ENCODE data around the gene SP2. TPM values are rescaled to one million over a fixed set of nuclear protein-coding genes. Genes with fewer than 3 reads are reported as not detected.

Gene SP2
- total RNA-seq, 1 donor from 2014 or later = 13.5 TPM

GRCh38 chr17:47896672-47897490 is 845 bp downstream of the SP2 start:
- H3K4me1 Mint-ChIP-seq (ENCODE audit: low read depth) = peaks cover 45% of the 10 kb centered on the region
- H3K27ac Mint-ChIP-seq (ENCODE audit: unreplicated experiment) = peak overlapping the region; percentile 94
- no peaks in the 10 kb centered on the region for H3K9me3 Mint-ChIP-seq (ENCODE audit: low read depth)
- no peaks in the 10 kb centered on the region for H3K36me3 Mint-ChIP-seq (ENCODE audit: low read depth)
- TF ChIP-seq CTCF (IDR thresholded peaks at IDR 0.05) = peak; percentile 36
- no peak for DNase-seq (ENCODE audit: low spot score)
- no peaks in the 10 kb centered on the region for H3K27me3 Mint-ChIP-seq (ENCODE audit: low read depth)
- H3K4me3 Mint-ChIP-seq (ENCODE audit: unreplicated experiment) = peak overlapping the region; percentile 83

- H3K4me3 Mint-ChIP-seq (ENCODE audit: unreplicated experiment) = peak overlapping the region; percentile 83
- TF ChIP-seq CTCF (IDR thresholded peaks at IDR 0.05) = no peak
- peaks cover 52% of the 10 kb centered on the region for H3K4me1 Mint-ChIP-seq (ENCODE audit: low read depth)
- H3K27me3 Mint-ChIP-seq (ENCODE audit: low read depth) = no peaks in the 10 kb centered on the region
- no peaks in the 10 kb centered on the region for H3K9me3 Mint-ChIP-seq (ENCODE audit: low read depth)
- H3K36me3 Mint-ChIP-seq (ENCODE audit: low read depth) = no peaks in the 10 kb centered on the region
- H3K27ac Mint-ChIP-seq (ENCODE audit: unreplicated experiment) = peak overlapping the region; percentile 94
- no peak for DNase-seq (ENCODE audit: low spot score)
Observed at GRCh38 chr17:47897561-47897960, 1.5 kb downstream of the SP2 start.

- Mint-ChIP-seq H3K9me3 (ENCODE audit: low read depth) (no peaks in the 10 kb centered on the region), H3K27me3 (ENCODE audit: low read depth) (no peaks in the 10 kb centered on the region), H3K4me1 (ENCODE audit: low read depth) (peaks cover 55% of the 10 kb centered on the region), H3K36me3 (ENCODE audit: low read depth) (no peaks in the 10 kb centered on the region), H3K4me3 (ENCODE audit: unreplicated experiment) (no peak overlapping the region), H3K27ac (ENCODE audit: unreplicated experiment) (no peak overlapping the region)
- DNase-seq (ENCODE audit: low spot score) = no peak
- no peak for TF ChIP-seq CTCF (IDR thresholded peaks at IDR 0.05)
Observed at GRCh38 chr17:47898241-47898640, 2.2 kb downstream of the SP2 start.

GRCh38 chr17:47899643-47900042 is 3.6 kb downstream of the SP2 start:
- Mint-ChIP-seq H3K27ac (ENCODE audit: unreplicated experiment) (peak overlapping the region; percentile 41), H3K4me1 (ENCODE audit: low read depth) (peaks cover 57% of the 10 kb centered on the region), H3K27me3 (ENCODE audit: low read depth) (no peaks in the 10 kb centered on the region), H3K4me3 (ENCODE audit: unreplicated experiment) (no peak overlapping the region), H3K36me3 (ENCODE audit: low read depth) (no peaks in the 10 kb centered on the region), H3K9me3 (ENCODE audit: low read depth) (no peaks in the 10 kb centered on the region)
- no peak for TF ChIP-seq CTCF (IDR thresholded peaks at IDR 0.05)
- DNase-seq (ENCODE audit: low spot score) = no peak

- no peaks in the 10 kb centered on the region for H3K36me3 Mint-ChIP-seq (ENCODE audit: low read depth)
- no peak overlapping the region for H3K27ac Mint-ChIP-seq (ENCODE audit: unreplicated experiment)
- no peak overlapping the region for H3K4me3 Mint-ChIP-seq (ENCODE audit: unreplicated experiment)
- H3K9me3 Mint-ChIP-seq (ENCODE audit: low read depth) = no peaks in the 10 kb centered on the region
- H3K27me3 Mint-ChIP-seq (ENCODE audit: low read depth) = no peaks in the 10 kb centered on the region
- DNase-seq (ENCODE audit: low spot score) = no peak
- peaks cover 70% of the 10 kb centered on the region for H3K4me1 Mint-ChIP-seq (ENCODE audit: low read depth)
- no peak for TF ChIP-seq CTCF (IDR thresholded peaks at IDR 0.05)
Observed at GRCh38 chr17:47901423-47901822, 5.4 kb downstream of the SP2 start.

Measured in chondrocyte (in vitro differentiated cells).